WTC11 (cell line): ENCODE data around the gene SEC24C. TPM values are rescaled to one million over a fixed set of nuclear protein-coding genes. Genes with fewer than 3 reads are reported as not detected.

ENCODE experiments used
- ATAC-seq: fragments of 200-7000 bp; cut with Tn5 transposase; 2 replicates; pipeline ENCODE4 v1.10.0; 2021; ENCODE audit warnings: mild to moderate bottlenecking, moderate library complexity
- CTCF ChIA-PET: fragments of 300-600 bp; sonication (Branson Sonifier 250); formaldehyde crosslinking; loops from one replicate; lab custom pipeline; 2021; ENCODE audit warnings: antibody characterized with exemption; lab: Charles Lee
- POLR2A ChIA-PET: fragments of 350-600 bp; sonication (Branson Sonifier 250); formaldehyde crosslinking; loops from one replicate; lab custom pipeline; 2021; ENCODE audit warnings: antibody characterized with exemption; lab: Charles Lee
- DNase-seq: peaks from one replicate; pipeline ENCODE4 v3.0.0; 2021; ENCODE audit warnings: low spot score
- H3K27ac Mint-ChIP-seq: 2 replicates; pipeline ENCODE4 v1.8.0; 2021; ENCODE audit warnings: mixed read lengths
- H3K27me3 Mint-ChIP-seq: 2 replicates; pipeline ENCODE4 v1.8.0; 2021; ENCODE audit warnings: low read depth, mild to moderate bottlenecking, moderate library complexity, mixed read lengths
- H3K36me3 Mint-ChIP-seq: 2 replicates; pipeline ENCODE4 v1.8.0; 2021; ENCODE audit warnings: mixed read lengths
- H3K4me1 Mint-ChIP-seq: 2 replicates; pipeline ENCODE4 v1.8.0; 2022; ENCODE audit warnings: mixed read lengths
- H3K4me3 Mint-ChIP-seq: 2 replicates; pipeline ENCODE4 v1.8.0; 2021; ENCODE audit warnings: mild to moderate bottlenecking, moderate library complexity, mixed read lengths
- H3K9me3 Mint-ChIP-seq: 2 replicates; pipeline ENCODE4 v1.8.0; 2021; ENCODE audit warnings: mixed read lengths
- ATF3 ChIP-seq: sonication (generic); formaldehyde crosslinking; conservative IDR thresholded peaks from 2 replicates; pipeline ENCODE4 v1.8.1; 2022; ENCODE audit warnings: mild to moderate bottlenecking, missing genetic modification reagents
- CREB1 ChIP-seq: sonication (generic); formaldehyde crosslinking; IDR thresholded peaks from 2 replicates; pipeline ENCODE4 v1.8.0; 2023; ENCODE audit warnings: mild to moderate bottlenecking, missing genetic modification reagents
- CREM ChIP-seq: sonication (generic); formaldehyde crosslinking; IDR thresholded peaks from 2 replicates; pipeline ENCODE4 v1.8.1; 2022; ENCODE audit warnings: mild to moderate bottlenecking, missing genetic modification reagents, moderate library complexity
- ESRRA ChIP-seq: sonication (generic); formaldehyde crosslinking; IDR thresholded peaks from 2 replicates; pipeline ENCODE4 v1.8.1; 2022; ENCODE audit warnings: mild to moderate bottlenecking, missing genetic modification reagents, borderline replicate concordance
- ETV6 ChIP-seq: sonication (generic); formaldehyde crosslinking; IDR thresholded peaks from 2 replicates; pipeline ENCODE4 v1.8.1; 2022; ENCODE audit warnings: mild to moderate bottlenecking, missing genetic modification reagents
- GABPB1 ChIP-seq: sonication (generic); formaldehyde crosslinking; IDR thresholded peaks from 2 replicates; pipeline ENCODE4 v1.8.1; 2023; ENCODE audit warnings: mild to moderate bottlenecking, missing genetic modification reagents
- GRHL2 ChIP-seq: fragments of 250-450 bp; sonication (Bioruptor Pico); IDR thresholded peaks from 2 replicates; pipeline ENCODE4 v1.8.0; 2022; ENCODE audit warnings: mild to moderate bottlenecking, moderate library complexity; ENCODE audit not compliant: insufficient replicate concordance, severe bottlenecking
- HMGXB4 ChIP-seq: sonication (generic); formaldehyde crosslinking; IDR thresholded peaks from 2 replicates; pipeline ENCODE4 v1.8.1; 2023; ENCODE audit warnings: mild to moderate bottlenecking, moderate library complexity, missing genetic modification reagents
- JUN ChIP-seq: sonication (generic); formaldehyde crosslinking; IDR thresholded peaks from 2 replicates; pipeline ENCODE4 v1.8.0; 2023; ENCODE audit warnings: mild to moderate bottlenecking, missing genetic modification reagents
- MYBL2 ChIP-seq: sonication (generic); formaldehyde crosslinking; IDR thresholded peaks from 2 replicates; pipeline ENCODE4 v1.8.1; 2023; ENCODE audit warnings: mild to moderate bottlenecking, moderate library complexity, missing genetic modification reagents
- NFATC4 ChIP-seq: fragments of 250-450 bp; sonication (Bioruptor Pico); IDR thresholded peaks from 2 replicates; pipeline ENCODE4 v1.9.0; 2021; ENCODE audit warnings: mild to moderate bottlenecking
- PRRX2 ChIP-seq: fragments of 250-450 bp; sonication (Bioruptor Pico); IDR thresholded peaks from 2 replicates; pipeline ENCODE4 v1.8.0; 2021; ENCODE audit warnings: mild to moderate bottlenecking
- RELA ChIP-seq: sonication (generic); formaldehyde crosslinking; IDR thresholded peaks from 2 replicates; pipeline ENCODE4 v1.8.1; 2022; ENCODE audit warnings: missing genetic modification reagents, mild to moderate bottlenecking, borderline replicate concordance
- SOX15 ChIP-seq: fragments of 250-450 bp; sonication (Bioruptor Pico); IDR thresholded peaks from 2 replicates; pipeline ENCODE4 v1.9.0; 2021; ENCODE audit warnings: mild to moderate bottlenecking
- TEAD4 ChIP-seq: sonication (generic); formaldehyde crosslinking; IDR thresholded peaks from 2 replicates; pipeline ENCODE4 v1.8.0; 2022; ENCODE audit warnings: mild to moderate bottlenecking, missing genetic modification reagents
- TP53 ChIP-seq: sonication (generic); formaldehyde crosslinking; IDR thresholded peaks from 2 replicates; pipeline ENCODE4 v1.8.1; 2023; ENCODE audit warnings: mild to moderate bottlenecking, missing genetic modification reagents
- ZNF138 ChIP-seq: sonication (generic); formaldehyde crosslinking; conservative IDR thresholded peaks from 2 replicates; pipeline ENCODE4 v1.8.1; 2022; ENCODE audit warnings: mild to moderate bottlenecking, moderate library complexity, missing genetic modification reagents
- ZNF219 ChIP-seq: sonication (generic); formaldehyde crosslinking; IDR thresholded peaks from 2 replicates; pipeline ENCODE4 v1.8.0; 2023; ENCODE audit warnings: missing genetic modification reagents, mild to moderate bottlenecking, borderline replicate concordance
- ZNF232 ChIP-seq: sonication (generic); formaldehyde crosslinking; IDR thresholded peaks from 2 replicates; pipeline ENCODE4 v1.8.0; 2022; ENCODE audit warnings: mild to moderate bottlenecking, missing genetic modification reagents
- ZNF317 ChIP-seq: sonication (generic); formaldehyde crosslinking; IDR thresholded peaks from 2 replicates; pipeline ENCODE4 v1.8.1; 2023; ENCODE audit warnings: low read depth, mild to moderate bottlenecking, moderate library complexity, missing genetic modification reagents, borderline replicate concordance
- ZNF416 ChIP-seq: fragments of 250-450 bp; sonication (Bioruptor Pico); IDR thresholded peaks from 2 replicates; pipeline ENCODE4 v1.9.0; 2021; ENCODE audit warnings: mild to moderate bottlenecking, inconsistent platforms
- ZNF423 ChIP-seq: fragments of 250-450 bp; sonication (Bioruptor Pico); IDR thresholded peaks from 2 replicates; pipeline ENCODE4 v2.1.2; 2022; ENCODE audit warnings: mild to moderate bottlenecking, moderate library complexity
- ZNF532 ChIP-seq: fragments of 250-450 bp; sonication (Bioruptor Pico); IDR thresholded peaks from 2 replicates; pipeline ENCODE4 v1.9.0; 2021; ENCODE audit warnings: mild to moderate bottlenecking, borderline replicate concordance
- total RNA-seq: library from RNA; stranded (reverse); gene quantifications from 3 replicates; pipeline ENCODE4 v1.2.3, GENCODE V29; 2021

SEC24C gene
- total RNA-seq, 1 experiment from 2014 or later = 74.2 TPM

- TF ChIP-seq HMGXB4 (CRISPR knock-in tag) = peak; percentile 24
- peak; percentile 63; the same call in 1 of the 2 replicates for TF ChIP-seq TEAD4
- TF ChIP-seq RELA (CRISPR knock-in tag) = peak; percentile 74; the same call in 1 of the 2 replicates
- TF ChIP-seq ZNF138 (CRISPR knock-in tag) = no peak
- 0 out of 2 replicates have a peak, but pooled peaks have one; percentile 7 for TF ChIP-seq ETV6 (CRISPR knock-in tag)
- TF ChIP-seq NFATC4 (CRISPR knock-in tag) = peak; percentile 63; the same call in 1 of the 2 replicates
Observed at GRCh38 chr10:73772281-73773151, 28.3 kb downstream of the SEC24C start (continued).

GRCh38 chr10:73773152-73773879, 29.1 kb downstream of the SEC24C start:
- ChIA-PET POLR2A (interaction anchor here (0.6 to 2.5 kb wide), 5 partner anchors 8 to 526 kb away, joined by 3 to 14 read pairs (median 3); partner anchors contain the start of genes CHCHD1 and DNAJC9), CTCF (interaction anchor here (0.5 to 2.4 kb wide), 10 partner anchors 8 to 236 kb away, joined by 3 to 13 read pairs (median 4); partner anchors contain the start of gene CHCHD1)
- no peak for TF ChIP-seq SOX15 (CRISPR knock-in tag)
- 0 out of 2 replicates have a peak, but pooled peaks have one; percentile 30 for TF ChIP-seq CREM (CRISPR knock-in tag)
- peak overlapping the region; percentile 84; the same call in 1 of the 2 replicates for H3K27ac Mint-ChIP-seq
- no peaks in the 10 kb centered on the region for H3K27me3 Mint-ChIP-seq
- no peaks in the 10 kb centered on the region for H3K9me3 Mint-ChIP-seq
- peaks cover 34% of the 10 kb centered on the region for H3K4me1 Mint-ChIP-seq
- H3K36me3 Mint-ChIP-seq = peaks cover 33% of the 10 kb centered on the region
- ATAC-seq (no peak), DNase-seq (no peak)
- peak overlapping the region; percentile 91 for H3K4me3 Mint-ChIP-seq

- ChIA-PET POLR2A (no interaction called here), CTCF (interaction anchor here (1.5 kb wide), 1 partner anchor 11 kb away, joined by 4 read pairs; the partner anchor contains the start of gene ZSWIM8)
- peaks cover 29% of the 10 kb centered on the region for H3K4me1 Mint-ChIP-seq
- peak overlapping the region; percentile 55; the same call in 1 of the 2 replicates for H3K27ac Mint-ChIP-seq
- H3K4me3 Mint-ChIP-seq = peak overlapping the region; percentile 91
- ATAC-seq (no peak), DNase-seq (no peak)
- H3K27me3 Mint-ChIP-seq = no peaks in the 10 kb centered on the region
- no peaks in the 10 kb centered on the region for H3K9me3 Mint-ChIP-seq
- peaks cover 28% of the 10 kb centered on the region for H3K36me3 Mint-ChIP-seq
- no peak for TF ChIP-seq ATF3
- no peak for TF ChIP-seq CREB1 (CRISPR knock-in tag)
- no peak for TF ChIP-seq GABPB1 (CRISPR knock-in tag)
- TF ChIP-seq ZNF219 = no peak
- no peak for TF ChIP-seq PRRX2 (CRISPR knock-in tag)
- TF ChIP-seq ZNF232 (CRISPR knock-in tag) = no peak
- no peak for TF ChIP-seq ESRRA (CRISPR knock-in tag)
- TF ChIP-seq ZNF317 (CRISPR knock-in tag) = no peak
- no peak for TF ChIP-seq MYBL2 (CRISPR knock-in tag)
- no peak for TF ChIP-seq RELA (CRISPR knock-in tag)
- no peak for TF ChIP-seq GRHL2 (CRISPR knock-in tag)
- no peak for TF ChIP-seq ZNF416
- no peak for TF ChIP-seq ZNF423 (CRISPR knock-in tag)
- TF ChIP-seq TP53 (CRISPR knock-in tag) = no peak
- TF ChIP-seq ZNF532 (CRISPR knock-in tag) = no peak
- TF ChIP-seq JUN (CRISPR knock-in tag) = no peak
Observed at GRCh38 chr10:73774637-73775036, 30.5 kb downstream of the SEC24C start.
